Astrocyte (in vitro differentiated cells and primary cell): ENCODE data around the gene POLR1G.

Experiments used
- CTCF ChIP-seq: IDR thresholded peaks from 2 replicates; pipeline ENCODE4 v1.5.1; 2011; ENCODE audit warnings: low read depth, mild to moderate bottlenecking, inconsistent platforms, low read length, moderate library complexity; ENCODE audit not compliant: insufficient read depth
- EZH2 ChIP-seq: IDR thresholded peaks from 2 replicates; pipeline ENCODE4 v1.6.1; 2012; ENCODE audit warnings: mild to moderate bottlenecking, low read length, inconsistent platforms; ENCODE audit not compliant: insufficient read depth

GRCh38 chr19:45456500-45456815, 50.0 kb downstream of the POLR1G start:
- TF ChIP-seq EZH2 (no peak), CTCF (no peak)
